Caco-2 (cell line): Measurements from ENCODE around the gene CYP46A1. TPM values are rescaled to one million over a fixed set of nuclear protein-coding genes. Genes with fewer than 3 reads are reported as not detected.
A peak's percentile ranks its signal among the peaks of the same experiment; 100 is the strongest.

Source experiments
- BruUV-seq: library from RNA; stranded (reverse); fragments of 400-500 nt; replicated peaks from 2 replicates; lab custom pipeline; 2021; lab: Mats Ljungman, UMichigan
- CTCF ChIA-PET: fragments of 300-600 bp; sonication (Branson Sonifier 250); formaldehyde crosslinking; loops from one replicate; lab custom pipeline; 2022; ENCODE audit warnings: antibody characterized with exemption; lab: Charles Lee
- POLR2A ChIA-PET: fragments of 300-600 bp; sonication (Branson Sonifier 250); formaldehyde crosslinking; loops from one replicate; lab custom pipeline; 2022; ENCODE audit warnings: antibody characterized with exemption; lab: Charles Lee
- DNase-seq, 2 experiments: peaks; one replicate each; pipeline versions ENCODE4 v3.0.0 to v3.0.0-alpha.2; 2020 to 2022
- H3K27me3 ChIP-seq: replicated peaks from 2 replicates; pipeline ENCODE4 v1.6.0; 2011; ENCODE audit warnings: low read length; ENCODE audit not compliant: control insufficient read depth, insufficient read depth
- H3K36me3 ChIP-seq: 2 replicates; pipeline ENCODE4 v1.5.1; 2011; ENCODE audit warnings: low read length; ENCODE audit not compliant: control insufficient read depth, insufficient read depth
- H3K4me1 ChIP-seq: fragments of 250-450 bp; sonication (Bioruptor Pico); 2 replicates; pipeline ENCODE4 v1.5.1; 2020; ENCODE audit warnings: mild to moderate bottlenecking
- H3K4me3 ChIP-seq: 2 replicates; pipeline ENCODE4 v1.5.1; 2011; ENCODE audit warnings: low read depth, mild to moderate bottlenecking, control low read depth, low read length
- H3K9me3 ChIP-seq: fragments of 250-450 bp; sonication (Bioruptor Pico); 2 replicates; pipeline ENCODE4 v1.5.1; 2020; ENCODE audit warnings: mild to moderate bottlenecking, moderate library complexity
- H3K27ac Mint-ChIP-seq: one replicate; pipeline ENCODE4 v1.8.0; 2022; ENCODE audit warnings: mixed read lengths; ENCODE audit not compliant: unreplicated experiment
- H3K27me3 Mint-ChIP-seq: one replicate; pipeline ENCODE4 v1.8.0; 2022; ENCODE audit warnings: mixed read lengths; ENCODE audit not compliant: insufficient read depth, unreplicated experiment
- H3K36me3 Mint-ChIP-seq: one replicate; pipeline ENCODE4 v1.8.0; 2022; ENCODE audit warnings: mild to moderate bottlenecking, mixed read lengths; ENCODE audit not compliant: insufficient read depth, unreplicated experiment
- H3K4me1 Mint-ChIP-seq: one replicate; pipeline ENCODE4 v1.8.0; 2022; ENCODE audit warnings: low read depth, mixed read lengths; ENCODE audit not compliant: unreplicated experiment
- H3K4me3 Mint-ChIP-seq: one replicate; pipeline ENCODE4 v1.8.0; 2022; ENCODE audit warnings: mild to moderate bottlenecking, moderate library complexity, mixed read lengths; ENCODE audit not compliant: unreplicated experiment
- H3K9me3 Mint-ChIP-seq: one replicate; pipeline ENCODE4 v1.8.0; 2022; ENCODE audit warnings: mixed read lengths; ENCODE audit not compliant: unreplicated experiment
- intact Hi-C: fragments of 100-400 bp; cut with micrococcal nuclease; formaldehyde crosslinking; loops from one replicate; pipeline ENCODE4 v1.10.0; 2022; ENCODE audit not compliant: unreplicated experiment
- total RNA-seq: library from RNA; stranded (reverse); gene quantifications from 2 replicates; pipeline ENCODE4 v1.2.3, GENCODE V29; 2022
- TF ChIP-seq, protein P1 (sequence below), 2 experiments: fragments of 200-600 bp in 1 of 2; IDR thresholded peaks; 1 replicate in 1 of 2; 2 replicates in 1 of 2; pipeline versions ENCODE4 v1.5.1 to v1.8.0; 2011 to 2022; ENCODE audit warnings: antibody characterized with exemption in 1 of 2, control low read depth in 1 of 2, inconsistent platforms in 1 of 2, low read depth in 1 of 2, low read length in 1 of 2, mild to moderate bottlenecking in 1 of 2, moderate library complexity in 1 of 2; ENCODE audit not compliant: insufficient read depth in 1 of 2, severe bottlenecking in 1 of 2, unreplicated experiment in 1 of 2

The CYP46A1 gene
- total RNA-seq, 1 experiment from 2014 or later, result 0.09 TPM

DNA sequence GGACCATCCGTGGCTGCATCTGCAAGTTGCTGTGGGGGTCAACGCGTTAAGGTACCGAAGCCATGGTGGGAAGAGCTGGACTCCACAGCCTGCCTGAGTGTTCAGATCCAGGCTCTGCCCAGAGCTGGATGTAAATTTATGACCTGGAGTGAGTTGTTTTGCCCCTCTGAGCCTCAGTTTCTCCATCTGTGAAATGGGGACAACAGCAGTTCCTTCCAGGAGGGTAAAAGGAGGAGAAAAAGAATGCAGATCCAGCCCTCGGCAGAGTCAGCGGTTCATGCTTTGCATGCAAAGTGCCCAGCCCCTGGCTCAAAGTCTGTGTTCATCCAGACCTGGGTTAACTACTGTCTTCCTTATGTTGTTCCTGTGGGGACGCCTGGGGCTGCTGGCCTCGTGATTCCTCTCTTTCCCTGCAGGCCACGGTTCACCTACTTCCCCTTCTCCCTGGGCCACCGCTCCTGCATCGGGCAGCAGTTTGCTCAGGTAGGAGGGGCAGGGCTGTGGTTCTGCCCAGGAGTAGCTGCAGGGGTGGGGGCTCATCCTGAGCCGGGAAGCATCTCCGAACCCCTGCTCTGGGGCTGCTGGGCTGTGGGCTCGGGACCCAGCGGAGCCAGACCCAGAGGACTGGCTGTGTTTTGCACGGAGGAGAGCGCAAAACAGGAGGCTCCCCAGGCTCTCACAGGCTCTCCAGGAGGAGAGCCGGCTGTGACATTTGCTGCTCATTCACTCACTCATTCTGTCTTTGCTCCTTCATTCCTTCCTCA lies 41.9 kb downstream of the CYP46A1 start:
- Histone ChIP-seq H3K4me3 (no peak overlapping the region), H3K27me3 (no peaks in the 10 kb centered on the region), H3K36me3 (no peaks in the 10 kb centered on the region), H3K4me1 (peaks cover 4% of the 10 kb centered on the region), H3K9me3 (no peaks in the 10 kb centered on the region)
- ChIA-PET CTCF (no interaction called here), POLR2A (no interaction called here)
- Mint-ChIP-seq H3K4me3 (no peak overlapping the region), H3K27me3 (peaks cover 3% of the 10 kb centered on the region), H3K27ac (no peak overlapping the region), H3K9me3 (no peaks in the 10 kb centered on the region), H3K4me1 (no peaks in the 10 kb centered on the region), H3K36me3 (peaks cover 6% of the 10 kb centered on the region)
- TF ChIP-seq, protein P1, sequence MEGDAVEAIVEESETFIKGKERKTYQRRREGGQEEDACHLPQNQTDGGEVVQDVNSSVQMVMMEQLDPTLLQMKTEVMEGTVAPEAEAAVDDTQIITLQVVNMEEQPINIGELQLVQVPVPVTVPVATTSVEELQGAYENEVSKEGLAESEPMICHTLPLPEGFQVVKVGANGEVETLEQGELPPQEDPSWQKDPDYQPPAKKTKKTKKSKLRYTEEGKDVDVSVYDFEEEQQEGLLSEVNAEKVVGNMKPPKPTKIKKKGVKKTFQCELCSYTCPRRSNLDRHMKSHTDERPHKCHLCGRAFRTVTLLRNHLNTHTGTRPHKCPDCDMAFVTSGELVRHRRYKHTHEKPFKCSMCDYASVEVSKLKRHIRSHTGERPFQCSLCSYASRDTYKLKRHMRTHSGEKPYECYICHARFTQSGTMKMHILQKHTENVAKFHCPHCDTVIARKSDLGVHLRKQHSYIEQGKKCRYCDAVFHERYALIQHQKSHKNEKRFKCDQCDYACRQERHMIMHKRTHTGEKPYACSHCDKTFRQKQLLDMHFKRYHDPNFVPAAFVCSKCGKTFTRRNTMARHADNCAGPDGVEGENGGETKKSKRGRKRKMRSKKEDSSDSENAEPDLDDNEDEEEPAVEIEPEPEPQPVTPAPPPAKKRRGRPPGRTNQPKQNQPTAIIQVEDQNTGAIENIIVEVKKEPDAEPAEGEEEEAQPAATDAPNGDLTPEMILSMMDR (IDR thresholded peaks at IDR 0.05; ENCODE audit: insufficient read depth in 1 of 2, low read depth in 1 of 2, low read length in 1 of 2, severe bottlenecking in 1 of 2, unreplicated experiment in 1 of 2), result no peak
- no TSS peak for BruUV-seq
- peak in 1 of 2 experiments; percentile 29 for DNase-seq
- intact Hi-C loops, result no loop called here

DNA sequence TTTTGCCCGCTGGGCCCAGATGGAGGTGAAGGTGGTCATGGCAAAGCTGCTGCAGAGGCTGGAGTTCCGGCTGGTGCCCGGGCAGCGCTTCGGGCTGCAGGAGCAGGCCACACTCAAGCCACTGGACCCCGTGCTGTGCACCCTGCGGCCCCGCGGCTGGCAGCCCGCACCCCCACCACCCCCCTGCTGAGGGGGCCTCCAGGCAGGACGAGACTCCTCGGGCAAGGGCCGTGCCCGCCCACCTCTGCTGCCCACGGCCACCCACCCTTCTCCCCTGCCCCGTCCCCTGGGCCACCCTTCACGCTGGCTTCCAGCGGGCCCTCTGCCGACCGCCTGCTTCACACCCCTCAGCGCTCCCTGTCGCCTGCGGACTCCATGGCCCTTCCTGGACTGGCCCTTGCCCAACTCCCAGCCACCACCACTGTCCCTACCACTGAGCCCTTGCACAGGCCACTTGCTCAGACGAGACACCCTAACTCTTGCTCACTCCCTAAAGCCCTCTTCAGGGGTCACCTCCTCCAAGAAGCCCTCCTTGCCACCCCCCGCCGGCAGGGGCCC lies 42.5 kb downstream of the CYP46A1 start:
- no TSS peak for BruUV-seq
- peaks cover 3% of the 10 kb centered on the region for H3K27me3 Mint-ChIP-seq
- CTCF ChIA-PET, result no interaction called here

GRCh38 chr14:99727096-99727870 lies 43.2 kb downstream of the CYP46A1 start:
- POLR2A ChIA-PET, result no interaction called here
- Mint-ChIP-seq H3K9me3 (no peaks in the 10 kb centered on the region), H3K27me3 (peaks cover 2% of the 10 kb centered on the region), H3K4me3 (no peak overlapping the region), H3K27ac (no peak overlapping the region), H3K4me1 (no peaks in the 10 kb centered on the region), H3K36me3 (peaks cover 6% of the 10 kb centered on the region)
- H3K36me3 ChIP-seq, result no peaks in the 10 kb centered on the region
- H3K27me3 ChIP-seq, result no peaks in the 10 kb centered on the region
- H3K4me3 ChIP-seq, result no peak overlapping the region
- CTCF ChIA-PET, result no interaction called here
- no peaks in the 10 kb centered on the region for H3K9me3 ChIP-seq
- TF ChIP-seq, protein P1 (IDR thresholded peaks at IDR 0.05; ENCODE audit: insufficient read depth in 1 of 2, low read depth in 1 of 2, low read length in 1 of 2, severe bottlenecking in 1 of 2, unreplicated experiment in 1 of 2), result no peak
- peak in 1 of 2 experiments; percentile 30 for DNase-seq
- BruUV-seq, result no TSS peak
- H3K4me1 ChIP-seq, result peaks cover 10% of the 10 kb centered on the region
- intact Hi-C loops, result no loop called here

More for the DNA sequence above, 42.5 kb downstream of the CYP46A1 start:
- Histone ChIP-seq H3K9me3 (no peaks in the 10 kb centered on the region), H3K4me3 (no peak overlapping the region), H3K36me3 (no peaks in the 10 kb centered on the region), H3K4me1 (peaks cover 10% of the 10 kb centered on the region), H3K27me3 (no peaks in the 10 kb centered on the region)
- intact Hi-C loops, result no loop called here
- POLR2A ChIA-PET, result no interaction called here
- Mint-ChIP-seq H3K4me3 (no peak overlapping the region), H3K9me3 (no peaks in the 10 kb centered on the region), H3K4me1 (no peaks in the 10 kb centered on the region), H3K36me3 (peaks cover 6% of the 10 kb centered on the region), H3K27ac (no peak overlapping the region)
- TF ChIP-seq, protein P1 (IDR thresholded peaks at IDR 0.05; ENCODE audit: insufficient read depth in 1 of 2, low read depth in 1 of 2, low read length in 1 of 2, severe bottlenecking in 1 of 2, unreplicated experiment in 1 of 2), result no peak
- DNase-seq, result no peak
